MM.1S (cell line): ENCODE results near the gene CENPX.

ENCODE experiments used
- DNase-seq: peaks from one replicate; pipeline ENCODE4 v3.0.0-alpha.2; 2015
- H2AFZ ChIP-seq: fragments of 300-600 bp; sonication (generic); 2 replicates; pipeline ENCODE4 v1.6.0; 2016; ENCODE audit warnings: antibody characterized with exemption, low read length
- H3F3A ChIP-seq: fragments of 300-600 bp; sonication (generic); 2 replicates; pipeline ENCODE4 v1.6.1; 2016; ENCODE audit warnings: mild to moderate bottlenecking, antibody characterized with exemption, low read length, moderate library complexity, mixed read lengths; ENCODE audit not compliant: insufficient read depth
- H3K27ac ChIP-seq: fragments of 300-600 bp; sonication (generic); 2 replicates; pipeline ENCODE4 v1.5.1; 2016; ENCODE audit warnings: mild to moderate bottlenecking, low read length
- H3K27me3 ChIP-seq: fragments of 300-600 bp; sonication (generic); replicated peaks from 2 replicates; pipeline ENCODE4 v1.6.0; 2016; ENCODE audit warnings: low read length; ENCODE audit not compliant: insufficient read depth
- H3K36me3 ChIP-seq: fragments of 300-600 bp; sonication (generic); replicated peaks from 2 replicates; pipeline ENCODE4 v1.6.1; 2016; ENCODE audit warnings: mild to moderate bottlenecking, low read length, mixed read lengths; ENCODE audit not compliant: insufficient read depth
- H3K4me1 ChIP-seq: fragments of 300-600 bp; sonication (generic); 2 replicates; pipeline ENCODE4 v1.6.1; 2016; ENCODE audit warnings: low read length, mixed read lengths
- H3K4me2 ChIP-seq: fragments of 300-600 bp; sonication (generic); 2 replicates; pipeline ENCODE4 v1.6.0; 2016; ENCODE audit warnings: low read depth, low read length
- H3K4me3 ChIP-seq: fragments of 300-600 bp; sonication (generic); 2 replicates; pipeline ENCODE4 v1.5.1; 2016; ENCODE audit warnings: low read length, mixed read lengths
- H3K79me2 ChIP-seq: fragments of 300-600 bp; sonication (generic); 2 replicates; pipeline ENCODE4 v1.6.1; 2016; ENCODE audit warnings: mixed run types, low read length, mixed read lengths
- H3K9ac ChIP-seq: fragments of 300-600 bp; sonication (generic); 2 replicates; pipeline ENCODE4 v1.6.1; 2016; ENCODE audit warnings: low read length, mixed read lengths
- H3K9me2 ChIP-seq: fragments of 300-600 bp; sonication (generic); replicated peaks from 2 replicates; pipeline ENCODE4 v1.6.1; 2016; ENCODE audit warnings: mild to moderate bottlenecking, low read length, mixed read lengths; ENCODE audit not compliant: insufficient read depth
- H3K9me3 ChIP-seq: fragments of 300-600 bp; sonication (generic); replicated peaks from 2 replicates; pipeline ENCODE4 v1.6.1; 2016; ENCODE audit warnings: mild to moderate bottlenecking, low read length, mixed read lengths; ENCODE audit not compliant: insufficient read depth
- H4K20me1 ChIP-seq: fragments of 300-600 bp; sonication (generic); 2 replicates; pipeline ENCODE4 v1.6.1; 2016; ENCODE audit warnings: mild to moderate bottlenecking, low read length, moderate library complexity, mixed read lengths; ENCODE audit not compliant: insufficient read depth
- EZH2 ChIP-seq: fragments of 300-600 bp; sonication (generic); optimal IDR thresholded peaks from 2 replicates; pipeline ENCODE3; 2017; ENCODE audit warnings: low read depth, mild to moderate bottlenecking, antibody characterized with exemption, low read length, mixed read lengths
- EZH2phosphoT487 ChIP-seq: fragments of 300-600 bp; sonication (generic); IDR thresholded peaks from 2 replicates; pipeline ENCODE4 v1.6.1; 2018; ENCODE audit warnings: antibody characterized with exemption, low read length
- TF ChIP-seq, protein P1 (sequence below): fragments of 300-600 bp; sonication (generic); IDR thresholded peaks from 2 replicates; pipeline ENCODE4 v1.5.1; 2016; ENCODE audit warnings: antibody characterized with exemption, low read length, mixed read lengths

Gene CENPX

DNA sequence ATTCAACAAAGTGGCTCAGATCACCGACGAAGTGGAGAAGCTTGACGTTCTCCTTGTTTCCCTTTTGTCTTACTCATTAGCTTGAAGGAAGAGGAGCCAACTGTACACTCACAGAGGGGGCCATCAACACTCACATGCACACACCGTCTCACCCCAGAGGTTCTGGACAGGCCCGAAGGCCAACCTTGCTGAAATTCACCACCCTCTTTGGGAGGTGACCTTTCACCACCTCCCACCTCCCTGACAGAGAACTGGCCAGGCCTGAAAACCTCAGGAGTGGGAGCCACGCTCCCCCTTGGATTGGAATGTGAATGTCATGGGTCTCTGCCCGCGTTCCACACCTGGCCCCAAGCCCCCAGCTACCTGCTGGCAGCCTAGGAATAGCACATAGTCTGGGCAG lies 12.8 kb upstream of the CENPX start:
- Histone ChIP-seq H3K79me2 (peaks cover 12% of the 10 kb centered on the region), H3K27me3 (no peaks in the 10 kb centered on the region), H2AFZ (no peak overlapping the region), H3K9me3 (no peaks in the 10 kb centered on the region), H3K36me3 (no peaks in the 10 kb centered on the region), H3K27ac (no peak overlapping the region), H3K9me2 (no peaks in the 10 kb centered on the region), H3K9ac (no peak overlapping the region), H3K4me1 (peaks cover 12% of the 10 kb centered on the region; the same call in 1 of the 2 replicates), H3K4me2 (no peak overlapping the region), H3K4me3 (no peak overlapping the region), H4K20me1 (no peaks in the 10 kb centered on the region), H3F3A (peaks cover 6% of the 10 kb centered on the region; the same call in 1 of the 2 replicates)
- no peak for DNase-seq
- no peak for TF ChIP-seq EZH2
- TF ChIP-seq, protein P1, sequence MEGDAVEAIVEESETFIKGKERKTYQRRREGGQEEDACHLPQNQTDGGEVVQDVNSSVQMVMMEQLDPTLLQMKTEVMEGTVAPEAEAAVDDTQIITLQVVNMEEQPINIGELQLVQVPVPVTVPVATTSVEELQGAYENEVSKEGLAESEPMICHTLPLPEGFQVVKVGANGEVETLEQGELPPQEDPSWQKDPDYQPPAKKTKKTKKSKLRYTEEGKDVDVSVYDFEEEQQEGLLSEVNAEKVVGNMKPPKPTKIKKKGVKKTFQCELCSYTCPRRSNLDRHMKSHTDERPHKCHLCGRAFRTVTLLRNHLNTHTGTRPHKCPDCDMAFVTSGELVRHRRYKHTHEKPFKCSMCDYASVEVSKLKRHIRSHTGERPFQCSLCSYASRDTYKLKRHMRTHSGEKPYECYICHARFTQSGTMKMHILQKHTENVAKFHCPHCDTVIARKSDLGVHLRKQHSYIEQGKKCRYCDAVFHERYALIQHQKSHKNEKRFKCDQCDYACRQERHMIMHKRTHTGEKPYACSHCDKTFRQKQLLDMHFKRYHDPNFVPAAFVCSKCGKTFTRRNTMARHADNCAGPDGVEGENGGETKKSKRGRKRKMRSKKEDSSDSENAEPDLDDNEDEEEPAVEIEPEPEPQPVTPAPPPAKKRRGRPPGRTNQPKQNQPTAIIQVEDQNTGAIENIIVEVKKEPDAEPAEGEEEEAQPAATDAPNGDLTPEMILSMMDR, result no peak
- TF ChIP-seq EZH2phosphoT487, result no peak

DNA sequence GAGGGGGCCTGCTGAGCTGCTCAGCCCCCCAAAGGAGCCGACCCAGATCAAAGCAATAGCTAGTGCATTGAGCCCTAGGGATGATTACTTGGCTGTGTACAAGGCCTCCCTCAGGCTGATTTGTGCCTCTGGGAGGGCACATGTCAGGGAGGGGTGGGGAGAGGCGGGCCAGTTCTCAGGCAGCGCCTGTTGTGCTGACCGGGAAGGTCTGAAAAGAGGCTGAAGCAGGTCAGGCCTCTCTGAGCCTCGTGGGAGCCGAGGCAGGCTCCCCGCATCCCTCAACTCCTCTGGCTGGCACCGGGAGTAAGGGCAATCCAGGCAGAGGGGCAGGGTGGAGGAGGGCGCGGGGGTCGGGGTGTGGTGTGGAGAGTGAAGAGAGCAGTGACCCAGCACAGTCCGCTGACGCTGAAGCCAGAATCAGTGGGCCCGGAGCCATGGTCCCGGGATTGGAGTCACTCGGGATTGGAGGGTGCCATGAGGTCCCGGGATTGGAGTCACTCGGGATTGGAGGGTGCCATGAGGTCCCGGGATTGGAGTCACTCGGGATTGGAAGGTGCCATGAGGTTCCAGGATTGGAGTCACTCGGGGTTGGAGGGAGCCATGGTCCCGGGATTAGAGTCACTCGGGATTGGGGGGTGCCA lies 11.8 kb upstream of the CENPX start:
- Histone ChIP-seq H3K4me2 (no peak overlapping the region), H3F3A (peaks cover 12% of the 10 kb centered on the region; the same call in 1 of the 2 replicates), H3K9me3 (no peaks in the 10 kb centered on the region), H3K27ac (no peak overlapping the region), H3K4me3 (no peak overlapping the region), H2AFZ (no peak overlapping the region), H3K27me3 (no peaks in the 10 kb centered on the region), H3K4me1 (peaks cover 15% of the 10 kb centered on the region; the same call in 1 of the 2 replicates), H3K9me2 (no peaks in the 10 kb centered on the region), H3K79me2 (peaks cover 12% of the 10 kb centered on the region), H4K20me1 (no peaks in the 10 kb centered on the region), H3K36me3 (no peaks in the 10 kb centered on the region), H3K9ac (no peak overlapping the region)
- TF ChIP-seq EZH2 (no peak), EZH2phosphoT487 (no peak)
- TF ChIP-seq, protein P1, result no peak
- no peak for DNase-seq

DNA sequence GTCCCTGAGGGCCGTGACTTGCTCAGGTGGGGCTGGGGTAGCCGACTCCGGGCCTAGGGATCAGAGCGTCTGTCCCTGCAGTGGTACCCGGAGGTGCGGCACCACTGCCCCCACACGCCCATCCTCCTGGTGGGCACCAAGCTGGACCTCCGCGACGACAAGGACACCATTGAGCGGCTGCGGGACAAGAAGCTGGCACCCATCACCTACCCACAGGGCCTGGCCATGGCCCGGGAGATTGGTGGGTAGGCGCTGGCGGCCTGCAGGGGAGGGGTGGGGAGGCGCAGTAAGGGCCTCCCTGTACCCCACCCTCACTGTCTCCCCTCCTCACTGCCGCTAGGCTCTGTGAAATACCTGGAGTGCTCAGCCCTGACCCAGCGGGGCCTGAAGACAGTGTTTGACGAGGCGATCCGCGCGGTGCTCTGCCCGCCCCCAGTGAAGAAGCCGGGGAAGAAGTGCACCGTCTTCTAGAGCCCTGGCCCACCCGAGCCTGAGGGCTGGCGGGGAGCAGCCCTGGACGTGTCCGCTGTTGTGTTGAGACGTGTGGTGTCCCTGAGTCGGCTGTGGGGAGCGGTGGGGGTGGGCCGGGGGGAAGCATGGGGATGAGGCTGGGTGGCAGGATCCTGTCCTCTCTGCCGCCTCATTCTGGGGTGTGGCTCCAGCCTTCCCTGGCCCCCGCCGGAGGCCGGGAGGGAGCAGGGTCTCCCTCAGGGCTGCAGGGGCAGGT lies 10.8 kb upstream of the CENPX start:
- Histone ChIP-seq H3K79me2 (peaks cover 12% of the 10 kb centered on the region), H3F3A (peaks cover 12% of the 10 kb centered on the region; the same call in 1 of the 2 replicates), H3K27ac (no peak overlapping the region), H3K4me3 (no peak overlapping the region), H3K4me2 (no peak overlapping the region), H3K27me3 (no peaks in the 10 kb centered on the region), H4K20me1 (no peaks in the 10 kb centered on the region), H3K9ac (no peak overlapping the region), H3K9me3 (no peaks in the 10 kb centered on the region), H3K9me2 (no peaks in the 10 kb centered on the region), H3K4me1 (peaks cover 15% of the 10 kb centered on the region; the same call in 1 of the 2 replicates), H3K36me3 (no peaks in the 10 kb centered on the region), H2AFZ (no peak overlapping the region)
- DNase-seq, result no peak
- TF ChIP-seq EZH2, result no peak
- TF ChIP-seq, protein P1, result no peak
- TF ChIP-seq EZH2phosphoT487, result no peak
